Measurements from ENCODE around the gene CD180.

- no peak for TF ChIP-seq CTCF (IDR thresholded peaks at IDR 0.05; ENCODE audit: low read length)
- no peak for TF ChIP-seq EZH2phosphoT487 (IDR thresholded peaks at IDR 0.05; ENCODE audit: low read length)
- TF ChIP-seq EZH2 (optimal IDR thresholded peaks at IDR 0.05; ENCODE audit: low read depth, low read length), result no peak
Measured at GRCh38 chr5:67146981-67147380, 49.6 kb downstream of the CD180 start.

All from MM.1S (cell line).